Measurements from ENCODE around the gene RPL21. TPM values are rescaled to one million over a fixed set of nuclear protein-coding genes. Genes with fewer than 3 reads are reported as not detected.
"Not testable (repeated sequence)": the region's sequence is repeated elsewhere in the genome, so short reads cannot be mapped to it uniquely, and the experiment has no call there.

Gene RPL21
- total RNA-seq = 1,901 TPM

GRCh38 chr13:27251166-27252091, at the start of gene RPL21:
RPL21 (plus strand) TSS chr13:27251558; CDS start chr13:27253777, 2,219 bp downstream.
- Histone ChIP-seq H3K4me1 (ENCODE audit: insufficient read depth, low read length) (peaks cover 22% of the 10 kb centered on the region), H3K27me3 (ENCODE audit: insufficient read depth, low read length) (no peaks in the 10 kb centered on the region), H3K9me3 (ENCODE audit: low read depth, low read length) (no peaks in the 10 kb centered on the region), H3K4me3 (ENCODE audit: low read length) (peak within 1 kb of the TSS; percentile 90)

- Histone ChIP-seq H3K4me3 (ENCODE audit: low read length) (no peak overlapping the region), H3K27me3 (ENCODE audit: insufficient read depth, low read length) (no peaks in the 10 kb centered on the region), H3K9me3 (ENCODE audit: low read depth, low read length) (no peaks in the 10 kb centered on the region), H3K4me1 (ENCODE audit: insufficient read depth, low read length) (no peaks in the 10 kb centered on the region)
Observed at GRCh38 chr13:27201661-27202060, 49.7 kb upstream of the RPL21 start.

- Histone ChIP-seq H3K27me3 (ENCODE audit: insufficient read depth, low read length) (no peaks in the 10 kb centered on the region), H3K4me3 (ENCODE audit: low read length) (no peak overlapping the region), H3K9me3 (ENCODE audit: low read depth, low read length) (no peaks in the 10 kb centered on the region), H3K4me1 (ENCODE audit: insufficient read depth, low read length) (no peaks in the 10 kb centered on the region)
Observed at GRCh38 chr13:27203186-27203585, 48.2 kb upstream of the RPL21 start.

- Histone ChIP-seq H3K4me1 (ENCODE audit: insufficient read depth, low read length) (no peaks in the 10 kb centered on the region), H3K4me3 (ENCODE audit: low read length) (no peak overlapping the region), H3K9me3 (ENCODE audit: low read depth, low read length) (no peaks in the 10 kb centered on the region), H3K27me3 (ENCODE audit: insufficient read depth, low read length) (no peaks in the 10 kb centered on the region)
Observed at GRCh38 chr13:27203854-27204253, 47.5 kb upstream of the RPL21 start.

- no peaks in the 10 kb centered on the region for H3K4me1 ChIP-seq (ENCODE audit: insufficient read depth, low read length)
- H3K9me3 ChIP-seq (ENCODE audit: low read depth, low read length) = no peaks in the 10 kb centered on the region
- H3K27me3 ChIP-seq (ENCODE audit: insufficient read depth, low read length) = no peaks in the 10 kb centered on the region
- H3K4me3 ChIP-seq (ENCODE audit: low read length) = no peak overlapping the region
Observed at GRCh38 chr13:27208514-27208913, 42.8 kb upstream of the RPL21 start.

- no peaks in the 10 kb centered on the region for H3K4me1 ChIP-seq (ENCODE audit: insufficient read depth, low read length)
- no peaks in the 10 kb centered on the region for H3K27me3 ChIP-seq (ENCODE audit: insufficient read depth, low read length)
- no peaks in the 10 kb centered on the region for H3K9me3 ChIP-seq (ENCODE audit: low read depth, low read length)
- H3K4me3 ChIP-seq (ENCODE audit: low read length) = no peak overlapping the region
Observed at GRCh38 chr13:27211271-27211670, 40.1 kb upstream of the RPL21 start.

- Histone ChIP-seq H3K4me3 (ENCODE audit: low read length) (no peak overlapping the region), H3K9me3 (ENCODE audit: low read depth, low read length) (no peaks in the 10 kb centered on the region), H3K4me1 (ENCODE audit: insufficient read depth, low read length) (no peaks in the 10 kb centered on the region), H3K27me3 (ENCODE audit: insufficient read depth, low read length) (no peaks in the 10 kb centered on the region)
Observed at GRCh38 chr13:27211771-27212364, 39.5 kb upstream of the RPL21 start.

GRCh38 chr13:27213386-27213785, 38.0 kb upstream of the RPL21 start:
- not testable (repeated sequence) for H3K9me3 ChIP-seq (ENCODE audit: low read depth, low read length); H3K27me3 ChIP-seq (ENCODE audit: insufficient read depth, low read length); H3K4me1 ChIP-seq (ENCODE audit: insufficient read depth, low read length)

GRCh38 chr13:27217791-27218190, 33.6 kb upstream of the RPL21 start:
- H3K27me3 ChIP-seq (ENCODE audit: insufficient read depth, low read length); H3K4me3 ChIP-seq (ENCODE audit: low read length); H3K9me3 ChIP-seq (ENCODE audit: low read depth, low read length); H3K4me1 ChIP-seq (ENCODE audit: insufficient read depth, low read length): not testable (repeated sequence)

More at GRCh38 chr13:27213386-27213785, 38.0 kb upstream of the RPL21 start:
- H3K4me3 ChIP-seq (ENCODE audit: low read length) = not testable (repeated sequence)

- H3K9me3 ChIP-seq (ENCODE audit: low read depth, low read length); H3K4me3 ChIP-seq (ENCODE audit: low read length); H3K27me3 ChIP-seq (ENCODE audit: insufficient read depth, low read length); H3K4me1 ChIP-seq (ENCODE audit: insufficient read depth, low read length): not testable (repeated sequence)
Observed at GRCh38 chr13:27218861-27219260, 32.5 kb upstream of the RPL21 start.

GRCh38 chr13:27219611-27220010, 31.7 kb upstream of the RPL21 start:
- H3K27me3 ChIP-seq (ENCODE audit: insufficient read depth, low read length) = no peaks in the 10 kb centered on the region
- no peaks in the 10 kb centered on the region for H3K4me1 ChIP-seq (ENCODE audit: insufficient read depth, low read length)
- no peaks in the 10 kb centered on the region for H3K9me3 ChIP-seq (ENCODE audit: low read depth, low read length)
- H3K4me3 ChIP-seq (ENCODE audit: low read length) = no peak overlapping the region

- H3K27me3 ChIP-seq (ENCODE audit: insufficient read depth, low read length); H3K9me3 ChIP-seq (ENCODE audit: low read depth, low read length); H3K4me3 ChIP-seq (ENCODE audit: low read length); H3K4me1 ChIP-seq (ENCODE audit: insufficient read depth, low read length): not testable (repeated sequence)
Observed at GRCh38 chr13:27222100-27222499, 29.3 kb upstream of the RPL21 start.

- Histone ChIP-seq H3K4me3 (ENCODE audit: low read length) (no peak overlapping the region), H3K27me3 (ENCODE audit: insufficient read depth, low read length) (no peaks in the 10 kb centered on the region), H3K4me1 (ENCODE audit: insufficient read depth, low read length) (peaks cover 11% of the 10 kb centered on the region), H3K9me3 (ENCODE audit: low read depth, low read length) (peaks cover 4% of the 10 kb centered on the region)
Observed at GRCh38 chr13:27226991-27227390, 24.4 kb upstream of the RPL21 start.

GRCh38 chr13:27228131-27228530, 23.2 kb upstream of the RPL21 start:
- H3K9me3 ChIP-seq (ENCODE audit: low read depth, low read length) = peaks cover 14% of the 10 kb centered on the region
- H3K4me3 ChIP-seq (ENCODE audit: low read length) = no peak overlapping the region
- H3K4me1 ChIP-seq (ENCODE audit: insufficient read depth, low read length) = peaks cover 11% of the 10 kb centered on the region
- H3K27me3 ChIP-seq (ENCODE audit: insufficient read depth, low read length) = no peaks in the 10 kb centered on the region

- H3K4me1 ChIP-seq (ENCODE audit: insufficient read depth, low read length) = peaks cover 11% of the 10 kb centered on the region
- peaks cover 14% of the 10 kb centered on the region for H3K9me3 ChIP-seq (ENCODE audit: low read depth, low read length)
- H3K27me3 ChIP-seq (ENCODE audit: insufficient read depth, low read length) = no peaks in the 10 kb centered on the region
- H3K4me3 ChIP-seq (ENCODE audit: low read length) = no peak overlapping the region
Observed at GRCh38 chr13:27229642-27230041, 21.7 kb upstream of the RPL21 start.

GRCh38 chr13:27233964-27234363, 17.4 kb upstream of the RPL21 start:
- peaks cover 14% of the 10 kb centered on the region for H3K9me3 ChIP-seq (ENCODE audit: low read depth, low read length)
- H3K4me1 ChIP-seq (ENCODE audit: insufficient read depth, low read length) = no peaks in the 10 kb centered on the region
- H3K4me3 ChIP-seq (ENCODE audit: low read length) = no peak overlapping the region
- no peaks in the 10 kb centered on the region for H3K27me3 ChIP-seq (ENCODE audit: insufficient read depth, low read length)
